IPS-18c (cell line): Measurements from ENCODE around the gene TMEM59L.
A peak's percentile ranks its signal among the peaks of the same experiment; 100 is the strongest.

ENCODE experiments used
- H3K4me3 ChIP-seq: 2 replicates; pipeline ENCODE4 v1.7.0; 2013; ENCODE audit warnings: low read depth, mild to moderate bottlenecking, low read length, moderate library complexity; ENCODE audit not compliant: insufficient read depth
- H3K9me3 ChIP-seq: one replicate; pipeline ENCODE4 v1.6.1; 2013; ENCODE audit warnings: mild to moderate bottlenecking, low read length, moderate library complexity; ENCODE audit not compliant: control insufficient read depth, insufficient read depth

Gene TMEM59L

GRCh38 chr19:18620311-18620710 is 7.6 kb downstream of the TMEM59L start:
- no peak overlapping the region for H3K4me3 ChIP-seq
- H3K9me3 ChIP-seq: peaks cover 2% of the 10 kb centered on the region

GRCh38 chr19:18620902-18621301 is 8.2 kb downstream of the TMEM59L start:
- Histone ChIP-seq H3K4me3 (no peak overlapping the region), H3K9me3 (no peaks in the 10 kb centered on the region)

- H3K4me3 ChIP-seq: no peak overlapping the region
- H3K9me3 ChIP-seq: no peaks in the 10 kb centered on the region
Measured at GRCh38 chr19:18626906-18627305, 14.2 kb downstream of the TMEM59L start.

- Histone ChIP-seq H3K9me3 (no peaks in the 10 kb centered on the region), H3K4me3 (no peak overlapping the region)
Measured at GRCh38 chr19:18629166-18630088, 16.8 kb downstream of the TMEM59L start.

GRCh38 chr19:18633321-18633720 is 20.7 kb downstream of the TMEM59L start:
- Histone ChIP-seq H3K4me3 (no peak overlapping the region), H3K9me3 (no peaks in the 10 kb centered on the region)

- Histone ChIP-seq H3K9me3 (no peaks in the 10 kb centered on the region), H3K4me3 (no peak overlapping the region)
Measured at GRCh38 chr19:18634612-18635297, 22.1 kb downstream of the TMEM59L start.

GRCh38 chr19:18635831-18636182 is 23.1 kb downstream of the TMEM59L start:
- H3K4me3 ChIP-seq: no peak overlapping the region

GRCh38 chr19:18636183-18636968 is 23.7 kb downstream of the TMEM59L start:
- peak overlapping the region; percentile 84 for H3K4me3 ChIP-seq
- H3K9me3 ChIP-seq: no peaks in the 10 kb centered on the region

More at GRCh38 chr19:18635831-18636182, 23.1 kb downstream of the TMEM59L start:
- H3K9me3 ChIP-seq: no peaks in the 10 kb centered on the region

GRCh38 chr19:18636969-18637629 is 24.4 kb downstream of the TMEM59L start, which contains the start of gene KLHL26:
TSS of gene KLHL26 (plus strand) at chr19:18637028. CDS start at chr19:18637055, 27 bp downstream.
- no peaks in the 10 kb centered on the region for H3K9me3 ChIP-seq
- H3K4me3 ChIP-seq: peak within 1 kb of the TSS; percentile 84

- Histone ChIP-seq H3K9me3 (no peaks in the 10 kb centered on the region), H3K4me3 (peak overlapping the region; percentile 84)
Measured at GRCh38 chr19:18637673-18638630, 25.3 kb downstream of the TMEM59L start.

- no peaks in the 10 kb centered on the region for H3K9me3 ChIP-seq
Measured at GRCh38 chr19:18639706-18640243, 27.1 kb downstream of the TMEM59L start.

GRCh38 chr19:18644196-18645034 is 31.7 kb downstream of the TMEM59L start:
- H3K4me3 ChIP-seq: no peak overlapping the region
- H3K9me3 ChIP-seq: no peaks in the 10 kb centered on the region

More at GRCh38 chr19:18639706-18640243, 27.1 kb downstream of the TMEM59L start:
- no peak overlapping the region for H3K4me3 ChIP-seq

- H3K9me3 ChIP-seq: no peaks in the 10 kb centered on the region
- H3K4me3 ChIP-seq: no peak overlapping the region
Measured at GRCh38 chr19:18645035-18645511, 32.4 kb downstream of the TMEM59L start.

GRCh38 chr19:18646535-18647370 is 34.1 kb downstream of the TMEM59L start:
- H3K9me3 ChIP-seq: no peaks in the 10 kb centered on the region
- H3K4me3 ChIP-seq: no peak overlapping the region
